H9 (cell line): Measurements from ENCODE around the gene GUK1. TPM values are rescaled to one million over a fixed set of nuclear protein-coding genes. Genes with fewer than 3 reads are reported as not detected.

Source experiments
- DNase-seq: peaks from one replicate; pipeline ENCODE4 v3.0.0-alpha.2; 2017
- H2AFZ ChIP-seq: one replicate; pipeline ENCODE4 v1.6.1; 2013; ENCODE audit warnings: mild to moderate bottlenecking, low read length, control low read depth, moderate library complexity
- H2AK5ac ChIP-seq: 2 replicates; pipeline ENCODE4 v1.6.1; 2013; ENCODE audit warnings: low read length, control low read depth, mixed read lengths; ENCODE audit not compliant: insufficient read length
- H2BK120ac ChIP-seq: one replicate; pipeline ENCODE4 v1.6.1; 2013; ENCODE audit warnings: low read depth, mild to moderate bottlenecking, low read length, control low read depth, inconsistent platforms; ENCODE audit not compliant: poor library complexity, severe bottlenecking
- H2BK12ac ChIP-seq: 2 replicates; pipeline ENCODE4 v1.6.1; 2013; ENCODE audit warnings: low read length, control low read depth, mixed read lengths, low read depth; ENCODE audit not compliant: insufficient read length
- H2BK15ac ChIP-seq: 2 replicates; pipeline ENCODE4 v1.6.1; 2013; ENCODE audit warnings: low read depth, low read length, control low read depth
- H2BK20ac ChIP-seq: one replicate; pipeline ENCODE4 v1.6.1; 2013; ENCODE audit warnings: low read depth, mild to moderate bottlenecking, low read length, control low read depth, inconsistent platforms; ENCODE audit not compliant: poor library complexity, severe bottlenecking
- H2BK5ac ChIP-seq: 2 replicates; pipeline ENCODE4 v1.6.1; 2013; ENCODE audit warnings: low read length, control low read depth, mixed read lengths; ENCODE audit not compliant: insufficient read length
- H3K14ac ChIP-seq: 2 replicates; pipeline ENCODE4 v1.6.1; 2013; ENCODE audit warnings: low read length, control low read depth; ENCODE audit not compliant: insufficient read depth
- H3K18ac ChIP-seq: 2 replicates; pipeline ENCODE4 v1.6.1; 2013; ENCODE audit warnings: low read depth, mild to moderate bottlenecking, mixed read lengths, low read length, control low read depth; ENCODE audit not compliant: insufficient read length
- H3K23ac ChIP-seq: 2 replicates; pipeline ENCODE4 v1.6.1; 2013; ENCODE audit warnings: low read length, control low read depth, mixed read lengths, low read depth; ENCODE audit not compliant: insufficient read length
- H3K23me2 ChIP-seq: 2 replicates; pipeline ENCODE4 v1.6.1; 2013; ENCODE audit warnings: low read depth, mild to moderate bottlenecking, mixed read lengths, low read length, control low read depth; ENCODE audit not compliant: insufficient read length, poor library complexity, severe bottlenecking
- H3K27ac ChIP-seq: 2 replicates; pipeline ENCODE4 v1.5.1; 2013; ENCODE audit warnings: low read length, control low read depth, mixed read lengths, low read depth; ENCODE audit not compliant: insufficient read length
- H3K27me3 ChIP-seq: 2 replicates; pipeline ENCODE4 v1.6.1; 2013; ENCODE audit warnings: low read length, control low read depth, inconsistent platforms; ENCODE audit not compliant: insufficient read depth
- H3K4ac ChIP-seq: 2 replicates; pipeline ENCODE4 v1.6.1; 2013; ENCODE audit warnings: low read depth, mild to moderate bottlenecking, control low read depth, inconsistent platforms, low read length, moderate library complexity
- H3K4me1 ChIP-seq: 2 replicates; pipeline ENCODE4 v1.6.1; 2013; ENCODE audit warnings: low read length, control low read depth, inconsistent platforms; ENCODE audit not compliant: insufficient read depth
- H3K4me2 ChIP-seq: 2 replicates; pipeline ENCODE4 v1.6.1; 2013; ENCODE audit warnings: low read length, control low read depth, mixed read lengths; ENCODE audit not compliant: insufficient read length, insufficient read depth
- H3K56ac ChIP-seq: 2 replicates; pipeline ENCODE4 v1.6.1; 2013; ENCODE audit warnings: low read depth, mild to moderate bottlenecking, mixed read lengths, low read length, control low read depth; ENCODE audit not compliant: insufficient read length
- H3K79me1 ChIP-seq: 2 replicates; pipeline ENCODE4 v1.6.1; 2013; ENCODE audit warnings: low read depth, mild to moderate bottlenecking, moderate library complexity, low read length, control low read depth, inconsistent platforms; ENCODE audit not compliant: insufficient read depth, poor library complexity, severe bottlenecking
- H3K79me2 ChIP-seq: 2 replicates; pipeline ENCODE4 v1.6.1; 2013; ENCODE audit warnings: low read length, control low read depth, inconsistent platforms; ENCODE audit not compliant: insufficient read depth
- H3K9ac ChIP-seq: 2 replicates; pipeline ENCODE4 v1.6.1; 2013; ENCODE audit warnings: low read length, control low read depth, mixed read lengths; ENCODE audit not compliant: insufficient read length; ENCODE audit errors: extremely low read depth
- H3K9me3 ChIP-seq: one replicate; pipeline ENCODE4 v1.6.1; 2013; ENCODE audit warnings: low read depth, low read length, inconsistent platforms; ENCODE audit not compliant: control insufficient read depth
- H3T11ph ChIP-seq: one replicate; pipeline ENCODE4 v1.6.1; 2013; ENCODE audit warnings: mild to moderate bottlenecking, low read length, control low read depth, inconsistent platforms
- H4K20me1 ChIP-seq: one replicate; pipeline ENCODE4 v1.6.1; 2013; ENCODE audit not compliant: control insufficient read depth, insufficient read length, insufficient read depth
- H4K5ac ChIP-seq: 2 replicates; pipeline ENCODE4 v1.6.1; 2013; ENCODE audit warnings: low read depth, mild to moderate bottlenecking, mixed read lengths, low read length, control low read depth; ENCODE audit not compliant: insufficient read length
- H4K8ac ChIP-seq: replicated peaks from 2 replicates; pipeline ENCODE4 v1.6.1; 2013; ENCODE audit warnings: low read length, control low read depth, mixed read lengths, low read depth; ENCODE audit not compliant: insufficient read length
- H4K91ac ChIP-seq: 2 replicates; pipeline ENCODE4 v1.6.1; 2013; ENCODE audit warnings: low read depth, mild to moderate bottlenecking, moderate library complexity, mixed read lengths, low read length, control low read depth; ENCODE audit not compliant: insufficient read length
- H3K27ac Mint-ChIP-seq, 3 experiments: 2 replicates in 2 of 3; 3 replicates in 1 of 3; pipeline ENCODE4 v1.8.0; 2020 to 2021; ENCODE audit warnings: mixed read lengths in 3 of 3, mild to moderate bottlenecking in 1 of 3, moderate library complexity in 1 of 3
- H3K27me3 Mint-ChIP-seq: 2 replicates; pipeline ENCODE4 v1.8.0; 2021; ENCODE audit warnings: low read depth, mild to moderate bottlenecking, moderate library complexity, mixed read lengths
- H3K36me3 Mint-ChIP-seq, 3 experiments: 2 replicates in 2 of 3; 3 replicates in 1 of 3; pipeline ENCODE4 v1.8.0; 2020 to 2021; ENCODE audit warnings: low read depth in 3 of 3, mixed read lengths in 3 of 3; ENCODE audit not compliant: insufficient read depth in 1 of 3
- H3K4me1 Mint-ChIP-seq, 2 experiments: 2 replicates each; pipeline ENCODE4 v1.8.0; 2020; ENCODE audit warnings: mixed read lengths in 2 of 2
- H3K4me3 Mint-ChIP-seq, 2 experiments: 2 replicates in 1 of 2; 3 replicates in 1 of 2; pipeline ENCODE4 v1.8.0; 2020 to 2021; ENCODE audit warnings: mild to moderate bottlenecking in 2 of 2, mixed read lengths in 2 of 2, moderate library complexity in 1 of 2
- H3K9me3 Mint-ChIP-seq, 2 experiments: 2 replicates in 1 of 2; 3 replicates in 1 of 2; pipeline ENCODE4 v1.8.0; 2020; ENCODE audit warnings: mild to moderate bottlenecking in 2 of 2, mixed read lengths in 2 of 2, moderate library complexity in 1 of 2
- CTCF ChIP-seq: fragments of 200-600 bp; sonication (generic); conservative IDR thresholded peaks from 3 replicates; pipeline ENCODE4 v1.8.0; 2021; ENCODE audit warnings: antibody characterized with exemption, mild to moderate bottlenecking
- whole genome bisulfite sequencing: extraction: QIAGEN DNeasy Blood & Tissue Kit; methylation state at CpG from one replicate; pipeline ENCODE4 v1.1.7; 2013; ENCODE audit warnings: missing lambda C conversion rate, low lambda C conversion rate, mixed read lengths; ENCODE audit not compliant: insufficient read length; ENCODE audit errors: extremely low coverage; 5-methylcytosine and 5-hydroxymethylcytosine counted together
- total RNA-seq: library from RNA; stranded (reverse); gene quantifications from 2 replicates; pipeline ENCODE4 v1.2.1, GENCODE V29; 2021

GUK1 gene
- total RNA-seq, 1 experiment from 2014 or later: 88.2 TPM

- Histone ChIP-seq H3T11ph (no peak overlapping the region), H3K79me1 (peaks cover 17% of the 10 kb centered on the region), H4K91ac (no peak overlapping the region), H3K23ac (no peak overlapping the region), H2BK20ac (no peak overlapping the region), H2BK15ac (no peak overlapping the region), H3K4me1 (no peaks in the 10 kb centered on the region), H3K27ac (no peak overlapping the region), H2AK5ac (no peak overlapping the region), H2BK12ac (no peak overlapping the region), H3K23me2 (no peaks in the 10 kb centered on the region), H2BK5ac (no peak overlapping the region), H3K9ac (no peak overlapping the region), H4K5ac (no peak overlapping the region), H3K4ac (no peak overlapping the region), H3K79me2 (peaks cover 90% of the 10 kb centered on the region), H2AFZ (no peak overlapping the region), H2BK120ac (no peak overlapping the region), H3K27me3 (no peaks in the 10 kb centered on the region), H3K9me3 (no peaks in the 10 kb centered on the region), H3K56ac (no peak overlapping the region), H3K18ac (no peak overlapping the region), H3K14ac (no peak overlapping the region), H3K4me2 (no peak overlapping the region), H4K20me1 (peaks cover 5% of the 10 kb centered on the region), H4K8ac (no peak overlapping the region)
- peaks cover 30 to 43% (median 33%) of the 10 kb centered on the region in 3 experiments for H3K36me3 Mint-ChIP-seq
- no peak for DNase-seq
- 0 out of 7 replicates have a peak overlapping the region, but pooled peaks of 1 of the 3 experiments have one; percentile 34 for H3K27ac Mint-ChIP-seq
- H3K27me3 Mint-ChIP-seq: no peaks in the 10 kb centered on the region
- TF ChIP-seq CTCF: no peak
- H3K9me3 Mint-ChIP-seq: peaks cover 8 to 11% of the 10 kb centered on the region in 2 experiments
- no peak overlapping the region for H3K4me3 Mint-ChIP-seq
- H3K4me1 Mint-ChIP-seq: peaks cover 22 to 35% of the 10 kb centered on the region in 2 experiments
- WGBS: no CpG with 5 or more reads among the region's 4 CpGs
Measured at GRCh38 chr1:228091084-228091483, 49.0 kb upstream of the GUK1 start.
